Endothelial cell of umbilical vein (primary cell): ENCODE results near the gene DCC.

Source experiments
- EZH2 ChIP-seq: IDR thresholded peaks from 2 replicates; pipeline ENCODE4 v1.6.1; 2012; ENCODE audit warnings: borderline replicate concordance, low read depth, mild to moderate bottlenecking, moderate library complexity, low read length, inconsistent platforms; ENCODE audit not compliant: severe bottlenecking
- GATA2 ChIP-seq: IDR thresholded peaks from 2 replicates; pipeline ENCODE4 v1.7.0; 2011; ENCODE audit warnings: low read depth, mild to moderate bottlenecking, moderate library complexity, mixed read lengths, low read length; ENCODE audit not compliant: insufficient read length, insufficient read depth
- JUN ChIP-seq: IDR thresholded peaks from 2 replicates; pipeline ENCODE4 v1.6.1; 2011; ENCODE audit warnings: borderline replicate concordance, low read depth; ENCODE audit not compliant: insufficient read length, insufficient read depth
- MAX ChIP-seq: IDR thresholded peaks from 2 replicates; pipeline ENCODE4 v1.6.1; 2011; ENCODE audit not compliant: insufficient read depth, insufficient read length
- MYC ChIP-seq: IDR thresholded peaks from one replicate; pipeline ENCODE4 v1.6.1; 2011; ENCODE audit warnings: mild to moderate bottlenecking, low read depth, low read length
- POLR2A ChIP-seq: IDR thresholded peaks from 2 replicates; pipeline ENCODE4 v1.6.1; 2012; ENCODE audit warnings: low read depth, mild to moderate bottlenecking, control low read depth, low read length
- TF ChIP-seq, protein P1 (sequence below), 2 donors: IDR thresholded peaks; 1 replicate in 1 of 2; 2 replicates in 1 of 2; pipeline ENCODE4 v1.5.1; 2011; ENCODE audit warnings: low read length in 2 of 2, mild to moderate bottlenecking in 2 of 2, moderate library complexity in 2 of 2, control low read depth in 1 of 2, inconsistent platforms in 1 of 2, low read depth in 1 of 2; ENCODE audit not compliant: insufficient read depth in 1 of 2; ENCODE audit errors: extremely low read depth in 1 of 2

- TF ChIP-seq GATA2 (no peak), MAX (no peak), MYC (no peak), POLR2A (no peak), EZH2 (no peak), JUN (no peak)
- TF ChIP-seq, protein P1, sequence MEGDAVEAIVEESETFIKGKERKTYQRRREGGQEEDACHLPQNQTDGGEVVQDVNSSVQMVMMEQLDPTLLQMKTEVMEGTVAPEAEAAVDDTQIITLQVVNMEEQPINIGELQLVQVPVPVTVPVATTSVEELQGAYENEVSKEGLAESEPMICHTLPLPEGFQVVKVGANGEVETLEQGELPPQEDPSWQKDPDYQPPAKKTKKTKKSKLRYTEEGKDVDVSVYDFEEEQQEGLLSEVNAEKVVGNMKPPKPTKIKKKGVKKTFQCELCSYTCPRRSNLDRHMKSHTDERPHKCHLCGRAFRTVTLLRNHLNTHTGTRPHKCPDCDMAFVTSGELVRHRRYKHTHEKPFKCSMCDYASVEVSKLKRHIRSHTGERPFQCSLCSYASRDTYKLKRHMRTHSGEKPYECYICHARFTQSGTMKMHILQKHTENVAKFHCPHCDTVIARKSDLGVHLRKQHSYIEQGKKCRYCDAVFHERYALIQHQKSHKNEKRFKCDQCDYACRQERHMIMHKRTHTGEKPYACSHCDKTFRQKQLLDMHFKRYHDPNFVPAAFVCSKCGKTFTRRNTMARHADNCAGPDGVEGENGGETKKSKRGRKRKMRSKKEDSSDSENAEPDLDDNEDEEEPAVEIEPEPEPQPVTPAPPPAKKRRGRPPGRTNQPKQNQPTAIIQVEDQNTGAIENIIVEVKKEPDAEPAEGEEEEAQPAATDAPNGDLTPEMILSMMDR (IDR thresholded peaks at IDR 0.05; ENCODE audit: extremely low read depth in 1 of 2, insufficient read depth in 1 of 2, low read depth in 1 of 2, low read length in 2 of 2): no peak
Measured at GRCh38 chr18:52950155-52950554, 610.2 kb downstream of the DCC start.
